HG03025 (cell line): ENCODE measurements around the gene MFSD12.
"Not testable (repeated sequence)": the region's sequence is repeated elsewhere in the genome, so short reads cannot be mapped to it uniquely, and the experiment has no call there.

Experiments
- ATAC-seq: cut with Tn5 transposase; IDR thresholded peaks from one replicate; pipeline ENCODE4 v1.9.1; 2021; ENCODE audit warnings: mild to moderate bottlenecking, moderate library complexity; ENCODE audit not compliant: unreplicated experiment, low FRiP score

Gene MFSD12

DNA sequence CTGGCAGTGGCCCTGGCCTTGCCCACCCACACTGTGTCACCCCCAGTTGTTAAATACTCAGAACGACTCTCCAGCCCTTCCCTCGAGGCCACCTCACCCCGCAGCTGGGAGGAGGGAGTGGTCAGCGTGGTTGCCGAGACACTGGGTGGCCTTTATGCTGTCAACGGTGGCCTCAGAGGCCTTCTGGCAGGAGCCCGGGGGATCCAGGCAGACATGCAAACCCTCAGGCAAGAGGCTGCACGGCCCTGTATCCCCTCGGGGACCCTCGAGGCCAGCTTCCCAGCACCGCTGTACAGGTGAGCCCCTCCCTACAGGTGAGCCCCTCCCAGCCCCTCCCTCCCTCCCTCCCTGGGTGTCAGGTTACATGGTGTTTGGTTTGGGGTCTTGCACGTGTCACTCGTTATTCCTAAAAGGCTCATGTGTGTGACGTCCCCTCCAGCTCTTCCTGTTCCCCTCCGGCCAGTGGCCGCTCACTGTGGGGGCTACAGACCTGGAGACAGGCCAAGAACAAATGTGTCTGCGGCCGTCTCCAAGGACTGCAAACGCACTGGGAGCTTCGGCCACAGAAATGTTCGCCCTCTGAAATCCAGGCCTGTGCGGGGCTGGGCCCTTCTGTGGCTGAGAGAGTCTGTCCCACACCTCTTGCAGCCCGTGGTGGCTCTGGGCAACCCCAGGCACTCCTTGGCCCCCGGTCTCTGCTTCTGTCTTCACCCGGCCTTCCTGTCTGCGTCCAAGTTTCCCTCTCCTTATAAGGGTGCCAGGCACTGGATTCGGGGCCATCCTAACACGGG, 18.2 kb downstream of the MFSD12 start, which contains the start of gene TEKTIP1:
TSS of gene TEKTIP1 (plus strand) at position 210 of the 791 bp plus-strand sequence. CDS start at position 214, 4 bp downstream.
- ATAC-seq: no peak

DNA sequence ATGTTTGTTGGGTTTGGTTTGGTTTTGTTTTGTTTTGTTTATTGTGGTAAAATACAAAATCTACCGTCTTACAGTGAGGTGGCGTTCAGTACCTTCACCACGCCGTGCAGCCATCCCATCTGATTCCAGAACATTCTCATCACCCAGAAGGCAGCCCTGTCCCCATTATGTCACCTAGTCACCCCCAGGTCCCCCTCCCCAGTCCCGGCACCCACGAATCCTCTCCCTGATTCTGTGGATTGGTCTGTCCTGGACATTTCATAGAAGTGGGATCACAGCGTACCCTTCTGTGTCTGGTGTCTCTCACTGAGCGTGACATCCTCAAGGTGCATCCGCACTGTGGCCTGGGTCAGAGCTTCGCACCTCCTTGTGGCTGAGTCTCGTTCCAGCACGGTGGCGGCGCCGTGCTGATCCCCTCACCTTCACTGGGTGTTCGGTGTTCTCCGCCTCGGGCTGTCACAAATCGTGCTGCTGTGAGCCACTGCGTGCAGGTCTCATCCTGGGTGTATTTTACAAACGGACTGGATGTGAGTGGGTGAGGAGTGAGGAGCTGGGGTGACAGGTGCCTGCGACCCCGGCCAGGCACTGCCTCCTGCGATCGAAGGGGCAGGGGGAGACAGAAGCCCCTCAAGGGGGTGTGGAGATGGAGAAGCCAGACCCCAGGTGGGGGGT, 19.0 kb downstream of the MFSD12 start:
- ATAC-seq: no peak

- no peak for ATAC-seq
These were observed 19.7 kb downstream of the MFSD12 start for GRCh38 chr19:3537438-3538240.

DNA sequence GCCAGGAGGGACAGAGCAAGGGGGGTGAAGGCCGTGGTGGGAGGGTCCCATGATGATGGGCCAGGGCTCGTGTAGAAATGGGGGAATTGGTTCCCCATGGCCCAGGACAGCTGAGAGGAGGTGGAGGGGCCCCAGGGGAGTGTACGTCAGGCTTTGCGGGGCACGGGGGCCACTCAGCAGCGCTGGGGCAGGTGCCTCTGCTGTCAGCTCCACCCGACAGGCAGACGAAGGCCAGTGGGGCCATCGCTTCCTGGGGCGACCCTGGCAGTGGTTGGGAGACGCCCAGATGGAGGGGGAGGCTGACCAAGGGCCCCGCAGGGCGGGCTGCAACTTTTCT, 20.3 kb downstream of the MFSD12 start:
- no peak for ATAC-seq

- ATAC-seq: no peak
These were observed 20.8 kb downstream of the MFSD12 start for GRCh38 chr19:3536429-3537100.

DNA sequence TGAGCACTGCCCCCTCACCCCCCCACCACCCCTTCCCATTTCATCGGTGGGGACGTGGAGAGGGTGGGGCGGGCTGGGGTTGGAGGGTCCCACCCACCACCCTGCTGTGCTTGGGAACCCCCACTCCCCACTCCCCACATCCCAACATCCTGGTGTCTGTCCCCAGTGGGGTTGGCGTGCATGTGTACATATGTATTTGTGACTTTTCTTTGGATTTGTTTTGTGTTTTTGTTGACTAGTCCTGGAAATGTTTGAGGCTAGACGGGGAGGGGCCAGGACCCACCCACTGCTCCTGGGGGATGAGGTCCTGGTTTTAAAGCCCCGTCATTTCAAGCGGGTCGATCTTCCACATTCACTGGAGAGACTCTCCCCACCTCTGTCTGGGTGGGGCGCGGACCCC, 21.4 kb downstream of the MFSD12 start:
- ATAC-seq: no peak

- ATAC-seq: no peak
These were observed 21.8 kb downstream of the MFSD12 start for GRCh38 chr19:3535563-3535965.

DNA sequence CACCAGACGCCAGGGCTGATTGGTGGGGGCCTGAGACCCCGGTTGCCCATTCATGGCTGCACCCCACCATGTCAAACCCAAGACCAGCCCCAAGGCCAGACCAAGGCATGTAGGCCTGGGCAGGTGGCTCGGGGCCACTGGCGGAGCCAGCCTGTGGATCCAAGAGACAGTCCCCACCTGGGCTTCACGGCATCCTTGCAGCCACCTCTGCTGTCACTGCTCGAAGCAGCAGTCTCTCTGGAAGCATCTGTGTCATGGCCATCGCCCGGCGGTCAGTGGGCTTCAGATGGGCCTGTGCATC, 22.2 kb downstream of the MFSD12 start:
- no peak for ATAC-seq

- no peak for ATAC-seq
These were observed 22.8 kb downstream of the MFSD12 start for GRCh38 chr19:3534375-3535234.

DNA sequence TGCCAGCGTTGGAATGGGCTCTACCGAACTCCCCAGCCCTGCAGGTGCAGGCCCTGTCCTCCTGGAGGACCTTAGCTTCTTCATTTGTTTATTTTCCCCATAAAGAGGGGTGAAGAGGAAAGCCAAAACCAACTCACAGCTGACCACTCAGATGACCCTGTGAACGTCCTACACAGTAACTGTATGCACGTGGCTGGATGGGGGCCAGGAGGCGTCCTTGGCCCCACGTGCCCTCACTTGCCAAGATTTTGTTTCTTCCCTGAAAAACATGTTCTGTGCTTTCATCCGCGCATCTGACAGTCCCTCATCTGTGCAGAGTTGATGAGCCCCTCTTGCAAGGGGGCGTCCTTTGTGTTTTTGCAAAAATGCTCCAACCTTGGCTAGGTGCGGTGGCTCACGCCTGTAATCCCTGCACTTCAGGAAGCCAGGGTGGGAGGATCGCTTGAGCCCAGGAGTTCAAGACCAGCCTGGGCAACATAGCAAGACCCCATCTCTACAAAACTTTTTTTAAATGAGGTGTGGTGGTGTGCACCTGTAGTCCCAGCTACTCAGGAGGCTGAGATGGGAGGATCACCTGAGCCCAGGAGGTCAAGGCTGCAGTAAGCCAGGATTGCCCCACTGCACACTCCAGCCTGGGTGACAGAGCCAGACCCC, 23.7 kb downstream of the MFSD12 start:
- no peak for ATAC-seq

DNA sequence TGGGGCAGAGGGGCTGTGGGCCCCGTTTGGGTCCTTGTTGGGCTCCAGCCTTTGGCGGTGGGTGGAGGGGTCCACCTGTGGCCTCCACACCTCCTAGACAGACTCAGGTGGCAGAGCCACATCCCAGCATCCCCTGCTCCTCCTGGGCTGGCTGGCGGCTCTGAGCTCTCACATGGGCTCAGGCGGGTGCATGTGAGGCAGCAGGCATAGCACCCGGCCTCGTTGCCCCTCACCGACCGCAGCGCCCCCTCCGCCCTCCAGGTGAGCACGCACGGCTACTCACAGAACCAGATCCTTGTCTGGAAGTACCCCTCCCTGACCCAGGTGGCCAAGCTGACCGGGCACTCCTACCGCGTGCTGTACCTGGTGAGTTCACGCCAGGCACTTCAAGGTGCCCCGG, 24.4 kb downstream of the MFSD12 start:
- ATAC-seq: no peak

GRCh38 chr19:3532154-3532786, 25.1 kb downstream of the MFSD12 start:
- no peak for ATAC-seq

DNA sequence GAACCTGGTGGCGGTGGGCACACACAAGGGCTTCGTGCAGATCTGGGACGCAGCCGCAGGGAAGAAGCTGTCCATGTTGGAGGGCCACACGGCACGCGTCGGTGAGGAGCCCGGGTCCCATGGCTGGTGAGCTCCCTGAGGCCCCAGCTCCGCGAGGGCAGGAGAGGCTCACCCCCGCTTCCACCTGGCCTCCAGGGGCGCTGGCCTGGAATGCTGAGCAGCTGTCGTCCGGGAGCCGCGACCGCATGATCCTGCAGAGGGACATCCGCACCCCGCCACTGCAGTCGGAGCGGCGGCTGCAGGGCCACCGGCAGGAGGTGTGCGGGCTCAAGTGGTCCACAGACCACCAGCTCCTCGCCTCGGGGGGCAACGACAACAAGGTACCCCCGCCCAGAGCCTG, 25.7 kb downstream of the MFSD12 start:
- ATAC-seq: no peak

DNA sequence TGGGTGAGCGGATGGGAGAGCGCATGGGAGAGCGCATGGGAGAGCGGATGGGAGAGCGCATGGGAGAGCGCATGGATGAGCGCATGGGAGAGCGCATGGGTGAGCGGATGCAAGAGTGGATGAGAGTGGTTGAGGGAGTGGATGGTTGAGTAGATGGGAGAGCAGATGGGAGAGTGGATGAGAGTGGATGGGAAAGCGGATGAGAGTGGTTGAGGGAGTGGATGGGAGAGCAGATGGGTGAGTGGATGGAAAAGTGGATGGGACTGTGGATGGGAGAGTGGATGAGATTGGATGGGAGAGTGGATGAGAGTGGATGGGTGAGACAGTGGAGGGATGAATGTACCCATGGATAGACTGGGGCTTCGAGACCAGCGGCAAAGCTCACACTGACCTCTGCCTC, 27.0 kb downstream of the MFSD12 start:
- no peak for ATAC-seq

DNA sequence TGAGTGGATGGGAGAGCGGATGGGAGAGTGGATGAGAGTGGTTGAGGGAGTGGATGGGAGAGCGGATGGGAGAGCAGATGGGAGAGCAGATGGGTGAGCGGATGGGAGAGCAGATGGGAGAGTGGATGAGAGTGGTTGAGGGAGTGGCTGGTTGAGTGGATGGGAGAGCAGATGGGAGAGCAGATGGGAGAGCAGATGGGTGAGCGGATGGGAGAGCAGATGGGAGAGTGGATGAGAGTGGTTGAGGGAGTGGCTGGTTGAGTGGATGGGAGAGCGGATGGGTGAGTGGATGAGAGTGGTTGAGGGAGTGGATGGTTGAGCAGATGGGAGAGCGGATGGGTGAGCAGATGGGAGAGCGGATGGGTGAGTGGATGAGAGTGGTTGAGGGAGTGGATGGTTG, 28.1 kb downstream of the MFSD12 start:
- not testable (repeated sequence) for ATAC-seq

DNA sequence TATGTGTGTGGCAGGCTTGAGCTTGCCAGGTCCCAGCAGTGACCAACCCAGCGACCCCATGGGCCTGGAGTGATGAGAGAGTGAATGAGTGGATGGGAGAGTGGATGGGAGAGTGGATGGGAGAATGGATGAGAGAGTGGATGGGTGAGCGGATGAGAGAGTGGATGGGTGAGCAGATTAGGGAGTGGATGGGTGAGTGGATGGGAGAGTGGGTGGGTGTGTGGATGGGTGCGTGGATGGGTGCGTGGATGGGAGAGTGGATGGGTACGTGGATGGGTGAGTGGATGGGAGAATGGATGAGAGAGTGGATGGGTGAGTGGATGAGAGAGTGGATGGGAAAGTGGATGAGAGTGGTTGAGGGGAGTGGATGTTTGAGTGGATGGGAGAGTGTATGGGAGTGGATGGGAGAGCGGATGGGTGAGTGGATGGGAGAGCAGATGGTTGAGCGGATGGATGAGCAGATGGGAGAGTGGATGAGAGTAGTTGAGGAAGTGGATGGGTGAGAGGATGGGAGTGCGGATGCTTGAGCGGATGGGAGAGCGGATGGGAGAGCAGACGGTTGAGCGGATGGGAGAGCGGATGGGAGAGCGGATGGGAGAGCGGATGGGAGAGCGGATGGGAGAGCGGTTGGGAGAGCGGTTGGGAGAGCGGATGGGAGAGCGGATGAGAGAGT, 28.7 kb downstream of the MFSD12 start:
- ATAC-seq: no peak

DNA sequence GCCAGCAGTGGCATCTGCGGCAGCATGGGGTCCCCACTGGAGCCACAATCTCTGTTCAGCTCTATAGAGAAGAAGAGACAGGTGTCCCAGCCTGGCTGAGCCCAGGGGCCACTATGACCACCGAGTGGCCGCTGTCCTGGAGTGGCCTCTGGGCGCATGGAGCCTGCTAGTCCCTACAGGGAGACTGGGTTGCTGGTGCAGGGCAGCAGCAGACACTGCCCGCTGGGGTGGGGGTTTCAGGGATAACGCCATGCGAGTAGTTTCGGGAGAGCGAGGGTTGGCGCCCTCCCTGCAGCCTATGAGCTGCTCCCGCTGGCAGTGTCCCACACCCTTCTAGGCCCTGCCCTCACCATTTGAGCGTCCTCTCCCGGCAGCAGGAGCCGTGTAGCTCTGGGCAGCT, 29.3 kb downstream of the MFSD12 start:
- ATAC-seq: no peak

DNA sequence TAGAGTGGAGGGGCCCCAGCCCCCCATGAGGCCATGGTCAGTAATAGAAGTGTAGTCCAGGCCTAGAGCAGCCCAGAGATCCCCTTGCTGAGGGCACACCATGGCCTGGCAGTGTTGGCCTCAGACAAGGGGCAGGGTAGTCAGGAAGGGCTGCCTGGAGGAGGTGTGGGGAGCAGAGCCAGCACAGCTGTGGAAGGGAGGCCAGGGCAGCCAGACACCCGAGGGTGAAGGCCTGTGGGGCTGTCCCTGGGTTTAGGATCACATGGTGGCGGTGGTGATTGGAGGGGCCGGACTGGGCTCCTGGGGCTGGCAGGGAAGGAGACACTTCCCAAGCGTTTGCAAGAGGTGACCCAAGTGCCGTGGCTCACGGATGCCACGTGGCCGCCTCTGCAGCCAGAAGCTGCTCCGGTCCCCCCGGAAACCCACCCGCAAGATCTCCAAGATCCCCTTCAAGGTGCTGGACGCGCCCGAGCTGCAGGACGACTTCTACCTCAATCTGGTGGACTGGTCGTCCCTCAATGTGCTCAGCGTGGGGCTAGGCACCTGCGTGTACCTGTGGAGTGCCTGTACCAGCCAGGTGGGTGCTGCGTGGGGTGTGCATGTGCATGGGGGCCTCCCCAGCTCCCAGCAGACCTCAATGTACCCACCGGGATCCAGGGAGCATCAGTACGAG, 30.0 kb downstream of the MFSD12 start:
- ATAC-seq: no peak
